ENCODE data around the gene MRPL42.

- TF ChIP-seq CTCF (IDR thresholded peaks at IDR 0.05) (no peak), POLR2A (IDR thresholded peaks at IDR 0.05) (no peak)
Observed at GRCh38 chr12:93429852-93430251, 37.5 kb upstream of the MRPL42 start.

Data from body of pancreas (tissue), 4 donors.